MM.1S (cell line): Measurements from ENCODE around the gene SATB2.

Experiments
- CTCF ChIP-seq: fragments of 300-600 bp; sonication (generic); IDR thresholded peaks from 2 replicates; pipeline ENCODE4 v1.5.1; 2016; ENCODE audit warnings: antibody characterized with exemption, low read length, mixed read lengths
- EZH2 ChIP-seq: fragments of 300-600 bp; sonication (generic); optimal IDR thresholded peaks from 2 replicates; pipeline ENCODE3; 2017; ENCODE audit warnings: low read depth, mild to moderate bottlenecking, antibody characterized with exemption, low read length, mixed read lengths

- no peak for TF ChIP-seq CTCF
- TF ChIP-seq EZH2: no peak
These were observed at the start of gene SATB2 for GRCh38 chr2:199457147-199458008.
